ENCODE data around the gene KAT6B. TPM values are rescaled to one million over a fixed set of nuclear protein-coding genes. Genes with fewer than 3 reads are reported as not detected.
"Not testable (repeated sequence)": the region's sequence is repeated elsewhere in the genome, so short reads cannot be mapped to it uniquely, and the experiment has no call there.

The KAT6B gene
- total and polyA plus RNA-seq, 7 experiments from 2014 or later: 33.2 to 80.5 (median 63.6) TPM

DNA sequence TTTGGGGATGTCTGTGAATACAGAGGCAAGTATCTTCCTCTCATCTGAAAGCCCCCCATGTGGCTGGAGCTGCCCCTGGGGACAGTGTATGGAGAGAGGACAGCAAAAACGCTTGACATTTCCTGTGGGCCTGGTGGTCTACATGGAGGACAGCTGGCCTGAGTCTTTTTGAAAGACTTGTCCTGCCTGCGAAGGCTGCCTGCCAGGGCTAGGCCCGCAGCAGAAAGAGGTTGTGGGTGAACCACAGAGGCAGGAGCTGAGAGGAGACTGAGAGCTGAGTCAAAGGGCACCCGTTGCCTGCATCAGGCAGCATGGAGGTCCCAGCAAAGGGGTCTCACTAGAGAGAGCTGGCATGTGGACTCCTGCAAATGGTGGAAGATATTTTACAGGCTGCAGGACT is 66.4 kb downstream of the KAT6B start:
- CTCF ChIA-PET: no interaction called here
- no peak overlapping the region for H3K27ac ChIP-seq (ENCODE audit: low read depth, low read length)
- no peak overlapping the region for H3K4me3 ChIP-seq (ENCODE audit: low read length)
- no peak for ATAC-seq
- no peaks in the 10 kb centered on the region for H3K27me3 Mint-ChIP-seq
- no peaks in the 10 kb centered on the region for H3K9me3 ChIP-seq (ENCODE audit: control insufficient read depth in 2 of 3, low read length in 3 of 3)
- POLR2A ChIA-PET: interaction anchor here (0.7 kb wide), 1 partner anchor 102 kb away, joined by 6 read pairs; no protein-coding TSS in a partner anchor
- H3K4me3 Mint-ChIP-seq: no peak overlapping the region
- peaks cover 0 to 18% (median 8%) of the 10 kb centered on the region in 5 donors for H3K36me3 Mint-ChIP-seq
- no peak for DNase-seq
- no peaks in the 10 kb centered on the region for H3K36me3 ChIP-seq (ENCODE audit: control insufficient read depth in 2 of 3, insufficient read depth in 3 of 3, low read length in 3 of 3)
- H3K4me1 Mint-ChIP-seq: peaks cover 28 to 82% (median 74%) of the 10 kb centered on the region in 7 donors
- no peaks in the 10 kb centered on the region for H3K9me3 Mint-ChIP-seq
- H3K4me1 ChIP-seq (ENCODE audit: control insufficient read depth in 2 of 2, insufficient read depth in 2 of 2, low read length in 2 of 2): peaks cover under 1 to 2% of the 10 kb centered on the region in 2 donors
- H3K27ac Mint-ChIP-seq: peak overlapping the region in 1 of 9 donors; percentile 45
- intact Hi-C loops (cut with micrococcal nuclease): loop anchor here in 1 of 2 donors (10.0 kb wide), 1 partner anchor 122 kb away; no protein-coding TSS in a partner anchor
- H3K27me3 ChIP-seq (ENCODE audit: control insufficient read depth in 2 of 2, insufficient read depth in 2 of 2, low read length in 2 of 2): no peaks in the 10 kb centered on the region

- POLR2A ChIA-PET: interaction anchor here (0.7 kb wide), 1 partner anchor 102 kb away, joined by 6 read pairs; no protein-coding TSS in a partner anchor
These were observed 66.9 kb downstream of the KAT6B start for GRCh38 chr10:74893329-74893728.

DNA sequence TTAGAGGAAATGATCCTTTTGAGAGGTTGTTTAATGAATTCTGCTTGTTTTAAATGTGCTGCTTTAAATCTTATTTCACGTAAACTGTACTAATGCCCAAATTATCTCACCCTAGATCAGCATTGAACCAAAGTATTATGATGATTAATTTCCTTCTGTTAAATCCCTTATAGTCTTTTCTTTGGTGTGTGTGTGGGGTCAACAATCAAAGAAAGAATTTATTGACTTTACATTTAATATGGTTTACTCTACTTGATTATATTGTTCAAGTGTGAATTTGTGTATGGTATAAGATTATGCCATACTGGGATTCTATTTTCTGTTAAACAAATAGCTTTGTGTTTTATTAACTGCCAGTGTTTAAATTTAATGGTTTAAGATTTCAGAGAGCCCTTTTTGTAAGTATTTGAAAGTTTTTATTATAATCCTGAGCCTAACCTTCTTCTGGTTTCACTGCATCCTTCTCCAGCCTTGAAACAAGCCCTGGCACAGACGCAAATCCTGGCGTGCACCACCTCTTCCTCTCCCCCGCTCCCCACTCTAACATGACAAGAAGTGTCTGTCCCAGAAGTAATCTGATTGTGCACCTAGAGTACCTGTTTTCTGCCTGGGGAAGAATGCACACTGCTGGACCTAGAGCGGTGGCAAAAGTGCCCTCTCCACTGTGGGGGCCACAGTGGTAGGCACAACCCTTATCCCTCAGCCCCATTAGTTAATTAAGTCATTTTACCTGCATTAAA is 70.6 kb downstream of the KAT6B start:
- H3K4me3 ChIP-seq (ENCODE audit: low read length): no peak overlapping the region

More at GRCh38 chr10:74893329-74893728, 66.9 kb downstream of the KAT6B start:
- H3K27me3 ChIP-seq (ENCODE audit: control insufficient read depth in 2 of 2, insufficient read depth in 2 of 2, low read length in 2 of 2); H3K36me3 ChIP-seq (ENCODE audit: control insufficient read depth in 2 of 3, insufficient read depth in 3 of 3, low read length in 3 of 3); H3K4me1 ChIP-seq (ENCODE audit: control insufficient read depth in 2 of 2, insufficient read depth in 2 of 2, low read length in 2 of 2); CTCF ChIA-PET; H3K27me3 Mint-ChIP-seq; DNase-seq; H3K4me3 Mint-ChIP-seq; H3K27ac Mint-ChIP-seq; ATAC-seq; H3K4me3 ChIP-seq (ENCODE audit: low read length); H3K9me3 Mint-ChIP-seq; H3K9me3 ChIP-seq (ENCODE audit: control insufficient read depth in 2 of 3, low read length in 3 of 3); H3K27ac ChIP-seq (ENCODE audit: low read depth, low read length): not testable (repeated sequence)
- peaks cover 32 to 82% (median 74%) of the 10 kb centered on the region in 7 donors for H3K4me1 Mint-ChIP-seq
- intact Hi-C loops (cut with micrococcal nuclease): loop anchor here in 1 of 2 donors (10.0 kb wide), 1 partner anchor 121 kb away; no protein-coding TSS in a partner anchor
- H3K36me3 Mint-ChIP-seq: peaks cover 0 to 18% (median 8%) of the 10 kb centered on the region in 5 donors

DNA sequence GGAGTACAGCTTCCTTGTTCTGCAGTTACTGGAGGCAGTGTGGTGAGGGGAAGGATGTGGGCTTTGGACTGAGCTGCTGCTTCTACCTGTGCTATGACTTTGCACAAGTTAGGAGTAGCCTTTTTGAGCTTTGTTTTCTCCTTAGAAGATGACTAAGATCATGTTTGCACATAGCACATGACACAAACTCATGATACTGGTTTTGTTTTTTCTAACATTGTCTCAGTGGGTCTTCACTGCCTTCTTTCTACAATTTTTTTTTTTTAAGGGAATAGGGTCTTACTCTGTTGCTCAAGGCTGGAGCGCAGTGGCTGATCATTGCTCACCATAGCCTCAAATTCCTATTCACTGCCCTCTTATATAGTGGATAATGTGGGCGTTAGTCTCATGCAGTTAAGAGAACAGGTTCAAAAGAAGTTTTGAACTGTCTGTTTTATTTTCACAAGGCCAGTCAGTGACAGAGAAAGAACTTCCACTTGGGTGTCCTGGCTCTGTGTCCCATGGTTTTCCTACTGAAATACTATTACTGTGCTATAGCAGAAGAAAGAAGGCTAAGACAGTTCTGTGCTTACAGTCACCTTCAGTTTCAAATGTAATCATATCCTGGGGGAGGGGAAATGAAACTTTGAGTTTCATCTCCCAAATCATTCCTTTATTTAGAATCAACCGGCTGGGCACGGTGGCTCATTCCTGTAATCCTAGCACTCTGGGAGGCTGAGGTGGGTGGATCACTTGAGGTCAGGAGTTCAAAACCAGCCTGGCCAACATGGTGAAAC is 72.0 kb downstream of the KAT6B start:
- no peak overlapping the region for H3K27ac ChIP-seq (ENCODE audit: low read depth, low read length)
- intact Hi-C loops (cut with micrococcal nuclease): loop anchor here in 1 of 2 donors (10.0 kb wide), 1 partner anchor 116 kb away; no protein-coding TSS in a partner anchor
- no peak overlapping the region for H3K4me3 ChIP-seq (ENCODE audit: low read length)
- H3K4me1 ChIP-seq (ENCODE audit: control insufficient read depth in 2 of 2, insufficient read depth in 2 of 2, low read length in 2 of 2): peaks cover 9 to 23% of the 10 kb centered on the region in 2 donors
- Mint-ChIP-seq H3K36me3 (peaks cover 4 to 31% (median 19%) of the 10 kb centered on the region in 5 donors), H3K27me3 (no peaks in the 10 kb centered on the region), H3K9me3 (peaks cover 0 to 2% (median 0%) of the 10 kb centered on the region in 11 donors), H3K4me1 (peaks cover 39 to 85% (median 79%) of the 10 kb centered on the region in 7 donors), H3K27ac (peak overlapping the region in 2 of 9 donors; percentile 28 to 85), H3K4me3 (peak overlapping the region in 6 of 10 donors; percentile 20 to 47 (median 26))
- ATAC-seq: peak; percentile 47
- no peaks in the 10 kb centered on the region for H3K9me3 ChIP-seq (ENCODE audit: control insufficient read depth in 2 of 3, low read length in 3 of 3)
- ChIA-PET POLR2A (interaction anchor here (0.7 kb wide), 1 partner anchor 222 kb away, joined by 6 read pairs; no protein-coding TSS in a partner anchor), CTCF (interaction anchor here (0.5 kb wide), 1 partner anchor 545 kb away, joined by 3 read pairs; no protein-coding TSS in a partner anchor)
- H3K36me3 ChIP-seq (ENCODE audit: control insufficient read depth in 2 of 3, insufficient read depth in 3 of 3, low read length in 3 of 3): no peaks in the 10 kb centered on the region
- peak in 1 of 9 donors; percentile 13 for DNase-seq
- no peaks in the 10 kb centered on the region for H3K27me3 ChIP-seq (ENCODE audit: control insufficient read depth in 2 of 2, insufficient read depth in 2 of 2, low read length in 2 of 2)

More for the DNA sequence above, 70.6 kb downstream of the KAT6B start:
- peaks cover 9 to 23% of the 10 kb centered on the region in 2 donors for H3K4me1 ChIP-seq (ENCODE audit: control insufficient read depth in 2 of 2, insufficient read depth in 2 of 2, low read length in 2 of 2)
- ATAC-seq: no peak
- H3K27ac ChIP-seq (ENCODE audit: low read depth, low read length): no peak overlapping the region
- H3K9me3 ChIP-seq (ENCODE audit: control insufficient read depth in 2 of 3, low read length in 3 of 3): no peaks in the 10 kb centered on the region
- POLR2A ChIA-PET: no interaction called here
- H3K4me1 Mint-ChIP-seq: peaks cover 41 to 81% (median 73%) of the 10 kb centered on the region in 7 donors
- H3K27ac Mint-ChIP-seq: peak overlapping the region in 3 of 9 donors; percentile 41 to 80 (median 69)
- peak overlapping the region in 6 of 10 donors; percentile 20 to 61 (median 46) for H3K4me3 Mint-ChIP-seq
- CTCF ChIA-PET: interaction anchor here (0.6 kb wide), 1 partner anchor 165 kb away, joined by 3 read pairs; no protein-coding TSS in a partner anchor
- H3K36me3 ChIP-seq (ENCODE audit: control insufficient read depth in 2 of 3, insufficient read depth in 3 of 3, low read length in 3 of 3): no peaks in the 10 kb centered on the region
- H3K9me3 Mint-ChIP-seq: peaks cover 0 to 2% (median 0%) of the 10 kb centered on the region in 11 donors
- H3K27me3 ChIP-seq (ENCODE audit: control insufficient read depth in 2 of 2, insufficient read depth in 2 of 2, low read length in 2 of 2): no peaks in the 10 kb centered on the region
- DNase-seq: no peak
- H3K36me3 Mint-ChIP-seq: peaks cover 4 to 27% (median 19%) of the 10 kb centered on the region in 5 donors
- intact Hi-C loops (cut with micrococcal nuclease): loop anchor here in 1 of 2 donors (10.0 kb wide), 1 partner anchor 118 kb away; no protein-coding TSS in a partner anchor
- H3K27me3 Mint-ChIP-seq: no peaks in the 10 kb centered on the region

GRCh38 chr10:74900297-74900696 is 73.9 kb downstream of the KAT6B start:
- Histone ChIP-seq H3K27me3 (ENCODE audit: control insufficient read depth in 2 of 2, insufficient read depth in 2 of 2, low read length in 2 of 2) (no peaks in the 10 kb centered on the region), H3K4me3 (ENCODE audit: low read length) (no peak overlapping the region), H3K4me1 (ENCODE audit: control insufficient read depth in 2 of 2, insufficient read depth in 2 of 2, low read length in 2 of 2) (peaks cover 9 to 23% of the 10 kb centered on the region in 2 donors), H3K27ac (ENCODE audit: low read depth, low read length) (no peak overlapping the region), H3K36me3 (ENCODE audit: control insufficient read depth in 2 of 3, insufficient read depth in 3 of 3, low read length in 3 of 3) (no peaks in the 10 kb centered on the region), H3K9me3 (ENCODE audit: control insufficient read depth in 2 of 3, low read length in 3 of 3) (no peaks in the 10 kb centered on the region)
- DNase-seq: peak in 2 of 9 donors; percentile 2 to 12
- Mint-ChIP-seq H3K4me1 (peaks cover 35 to 92% (median 83%) of the 10 kb centered on the region in 7 donors), H3K27ac (peak overlapping the region in 5 of 9 donors; percentile 16 to 83 (median 33)), H3K4me3 (peak overlapping the region in 5 of 10 donors; percentile 6 to 66 (median 50)), H3K27me3 (no peaks in the 10 kb centered on the region), H3K9me3 (peaks cover 0 to 2% (median 0%) of the 10 kb centered on the region in 11 donors), H3K36me3 (peaks cover 4 to 27% (median 19%) of the 10 kb centered on the region in 5 donors)
- ChIA-PET POLR2A (no interaction called here), CTCF (no interaction called here)
- intact Hi-C loops (cut with micrococcal nuclease): no loop called here
- peak; percentile 61 for ATAC-seq

DNA sequence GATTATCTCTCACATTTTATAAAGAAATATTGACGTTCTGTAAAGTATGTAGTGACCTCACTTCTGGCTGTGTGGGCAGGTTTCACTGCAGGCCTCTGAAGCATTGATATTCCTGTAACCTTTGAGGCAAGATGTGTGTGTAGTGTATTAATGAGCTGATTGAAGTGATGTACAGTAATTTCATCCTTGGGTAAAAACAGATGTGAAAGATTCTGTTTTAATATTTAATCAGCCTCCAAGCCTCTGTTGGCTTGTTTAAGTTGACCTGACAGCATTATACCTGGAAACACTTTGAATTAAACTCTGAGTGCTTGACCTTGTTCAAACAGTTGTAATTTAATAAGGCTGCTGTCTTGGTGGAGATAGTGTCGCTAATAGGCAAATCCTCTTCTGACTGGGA is 74.9 kb downstream of the KAT6B start:
- no peaks in the 10 kb centered on the region for H3K27me3 Mint-ChIP-seq
- Histone ChIP-seq H3K36me3 (ENCODE audit: control insufficient read depth in 2 of 3, insufficient read depth in 3 of 3, low read length in 3 of 3) (no peaks in the 10 kb centered on the region), H3K4me3 (ENCODE audit: low read length) (no peak overlapping the region), H3K9me3 (ENCODE audit: control insufficient read depth in 2 of 3, low read length in 3 of 3) (no peaks in the 10 kb centered on the region), H3K27ac (ENCODE audit: low read depth, low read length) (no peak overlapping the region), H3K27me3 (ENCODE audit: control insufficient read depth in 2 of 2, insufficient read depth in 2 of 2, low read length in 2 of 2) (no peaks in the 10 kb centered on the region), H3K4me1 (ENCODE audit: control insufficient read depth in 2 of 2, insufficient read depth in 2 of 2, low read length in 2 of 2) (peaks cover 9 to 23% of the 10 kb centered on the region in 2 donors)
- CTCF ChIA-PET: no interaction called here
- DNase-seq: no peak
- no peak overlapping the region for H3K4me3 Mint-ChIP-seq
- POLR2A ChIA-PET: interaction anchor here (0.9 kb wide), 1 partner anchor 104 kb away, joined by 3 read pairs; no protein-coding TSS in a partner anchor
- H3K36me3 Mint-ChIP-seq: peaks cover 4 to 21% (median 15%) of the 10 kb centered on the region in 5 donors
- H3K9me3 Mint-ChIP-seq: peaks cover 0 to 2% (median 0%) of the 10 kb centered on the region in 11 donors
- peak overlapping the region in 1 of 9 donors; percentile 8 for H3K27ac Mint-ChIP-seq
- no peak for ATAC-seq
- H3K4me1 Mint-ChIP-seq: peaks cover 38 to 92% (median 84%) of the 10 kb centered on the region in 7 donors
- intact Hi-C loops (cut with micrococcal nuclease): no loop called here
